Neural cell (in vitro differentiated cells): ENCODE measurements around the gene USP10. TPM values are rescaled to one million over a fixed set of nuclear protein-coding genes. Genes with fewer than 3 reads are reported as not detected.

Experiments used
- H2AFZ ChIP-seq: fragments of 200-600, 300-800 bp; sonication (generic), shearing (Covaris generic); 2 replicates; pipeline ENCODE4 v1.6.0; 2014; ENCODE audit warnings: low read depth, mild to moderate bottlenecking, antibody characterized with exemption, low read length, moderate library complexity
- H3F3A ChIP-seq: fragments of 200-600 bp; shearing (Covaris generic); 2 replicates; pipeline ENCODE4 v1.6.1; 2016; ENCODE audit warnings: mild to moderate bottlenecking, moderate library complexity, mixed read lengths, antibody characterized with exemption, low read length; ENCODE audit not compliant: insufficient read depth, poor library complexity, severe bottlenecking
- H3K27ac ChIP-seq: fragments of 200-600, 300-800 bp; sonication (generic), shearing (Covaris generic); 2 replicates; pipeline ENCODE4 v1.5.1; 2014; ENCODE audit warnings: mild to moderate bottlenecking, low read length, moderate library complexity
- H3K27me3 ChIP-seq: fragments of 300-800, 200-600 bp; sonication (generic), shearing (Covaris generic); 2 replicates; pipeline ENCODE4 v1.6.0; 2014; ENCODE audit warnings: mild to moderate bottlenecking, low read depth, low read length, moderate library complexity; ENCODE audit not compliant: insufficient read depth
- H3K36me3 ChIP-seq: fragments of 300-800, 200-600 bp; sonication (generic), shearing (Covaris generic); 2 replicates; pipeline ENCODE4 v1.5.1; 2014; ENCODE audit warnings: mild to moderate bottlenecking, antibody characterized with exemption, low read length, moderate library complexity; ENCODE audit not compliant: insufficient read depth
- H3K4me2 ChIP-seq: fragments of 300-800, 200-600 bp; sonication (generic), shearing (Covaris generic); 2 replicates; pipeline ENCODE4 v1.6.0; 2014; ENCODE audit warnings: mild to moderate bottlenecking, low read length
- H3K4me3 ChIP-seq: fragments of 300-800, 200-600 bp; sonication (generic), shearing (Covaris generic); 2 replicates; pipeline ENCODE4 v1.5.1; 2014; ENCODE audit warnings: mild to moderate bottlenecking, low read length, moderate library complexity
- H3K79me2 ChIP-seq: fragments of 200-600 bp; shearing (Covaris generic); replicated peaks from 2 replicates; pipeline ENCODE4 v1.6.0; 2014; ENCODE audit warnings: mild to moderate bottlenecking, low read length, moderate library complexity; ENCODE audit not compliant: insufficient read depth
- H3K9ac ChIP-seq: fragments of 300-800, 200-600 bp; sonication (generic), shearing (Covaris generic); 2 replicates; pipeline ENCODE4 v1.6.1; 2016; ENCODE audit warnings: mild to moderate bottlenecking, low read length, mixed read lengths
- H3K9me2 ChIP-seq: fragments of 200-600 bp; shearing (Covaris generic); 2 replicates; pipeline ENCODE4 v1.6.1; 2016; ENCODE audit warnings: mild to moderate bottlenecking, low read length, mixed read lengths; ENCODE audit not compliant: insufficient read depth
- H3K9me3 ChIP-seq: fragments of 200-600, 300-800 bp; sonication (generic), shearing (Covaris generic); 2 replicates; pipeline ENCODE4 v1.6.1; 2016; ENCODE audit warnings: mild to moderate bottlenecking, mixed run types, low read length, moderate library complexity, mixed read lengths
- H4K20me1 ChIP-seq: fragments of 200-600 bp; shearing (Covaris generic); 2 replicates; pipeline ENCODE4 v1.6.1; 2016; ENCODE audit warnings: mild to moderate bottlenecking, mixed run types; ENCODE audit not compliant: insufficient read depth
- EP300 ChIP-seq: fragments of 450-650 bp; conservative IDR thresholded peaks from 2 replicates; pipeline ENCODE4 v1.6.1; 2014; ENCODE audit warnings: antibody characterized with exemption, mild to moderate bottlenecking, moderate library complexity; ENCODE audit not compliant: poor library complexity, severe bottlenecking
- EZH2 ChIP-seq: fragments of 200-600, 300-800 bp; shearing (Covaris generic), sonication (generic); IDR thresholded peaks from 2 replicates; pipeline ENCODE4 v1.6.1; 2014; ENCODE audit warnings: antibody characterized with exemption, low read length, borderline replicate concordance, mild to moderate bottlenecking; ENCODE audit not compliant: insufficient read depth, poor library complexity, severe bottlenecking
- MXI1 ChIP-seq: fragments of 450-650 bp; conservative IDR thresholded peaks from 2 replicates; pipeline ENCODE4 v1.6.1; 2014; ENCODE audit warnings: antibody characterized with exemption, mild to moderate bottlenecking; ENCODE audit not compliant: poor library complexity, severe bottlenecking
- POLR2AphosphoS5 ChIP-seq: IDR thresholded peaks from 2 replicates; pipeline ENCODE4 v1.6.1; 2012
- RAD21 ChIP-seq: fragments of 450-650 bp; conservative IDR thresholded peaks from 2 replicates; pipeline ENCODE4 v1.6.1; 2014; ENCODE audit warnings: antibody characterized with exemption, mild to moderate bottlenecking, moderate library complexity
- SMC3 ChIP-seq: fragments of 450-650 bp; conservative IDR thresholded peaks from 2 replicates; pipeline ENCODE4 v1.6.1; 2014; ENCODE audit warnings: antibody characterized with exemption, mild to moderate bottlenecking, moderate library complexity; ENCODE audit not compliant: poor library complexity
- TAF1 ChIP-seq: IDR thresholded peaks from 2 replicates; pipeline ENCODE4 v1.6.1; 2012; ENCODE audit warnings: low read depth
- polyA minus RNA-seq: library from RNA; depleted of rRNA, polyadenylated mRNA; stranded (reverse); fragments of >200 nt; gene quantifications from 2 replicates; pipeline ENCODE4 v1.2.3, GENCODE V29; 2014
- polyA plus RNA-seq: library from polyadenylated mRNA; depleted of rRNA; stranded (reverse); fragments of >200 nt; gene quantifications from 2 replicates; pipeline ENCODE4 v1.2.3, GENCODE V29; 2014
- TF ChIP-seq, protein P1 (sequence below): IDR thresholded peaks from 2 replicates; pipeline ENCODE4 v1.6.1; 2012; ENCODE audit warnings: borderline replicate concordance
- TF ChIP-seq, protein P2 (sequence below): fragments of 450-650 bp; IDR thresholded peaks from 2 replicates; pipeline ENCODE4 v1.5.1; 2014; ENCODE audit warnings: antibody characterized with exemption, mild to moderate bottlenecking, moderate library complexity; ENCODE audit not compliant: poor library complexity, severe bottlenecking

The USP10 gene, protein sequence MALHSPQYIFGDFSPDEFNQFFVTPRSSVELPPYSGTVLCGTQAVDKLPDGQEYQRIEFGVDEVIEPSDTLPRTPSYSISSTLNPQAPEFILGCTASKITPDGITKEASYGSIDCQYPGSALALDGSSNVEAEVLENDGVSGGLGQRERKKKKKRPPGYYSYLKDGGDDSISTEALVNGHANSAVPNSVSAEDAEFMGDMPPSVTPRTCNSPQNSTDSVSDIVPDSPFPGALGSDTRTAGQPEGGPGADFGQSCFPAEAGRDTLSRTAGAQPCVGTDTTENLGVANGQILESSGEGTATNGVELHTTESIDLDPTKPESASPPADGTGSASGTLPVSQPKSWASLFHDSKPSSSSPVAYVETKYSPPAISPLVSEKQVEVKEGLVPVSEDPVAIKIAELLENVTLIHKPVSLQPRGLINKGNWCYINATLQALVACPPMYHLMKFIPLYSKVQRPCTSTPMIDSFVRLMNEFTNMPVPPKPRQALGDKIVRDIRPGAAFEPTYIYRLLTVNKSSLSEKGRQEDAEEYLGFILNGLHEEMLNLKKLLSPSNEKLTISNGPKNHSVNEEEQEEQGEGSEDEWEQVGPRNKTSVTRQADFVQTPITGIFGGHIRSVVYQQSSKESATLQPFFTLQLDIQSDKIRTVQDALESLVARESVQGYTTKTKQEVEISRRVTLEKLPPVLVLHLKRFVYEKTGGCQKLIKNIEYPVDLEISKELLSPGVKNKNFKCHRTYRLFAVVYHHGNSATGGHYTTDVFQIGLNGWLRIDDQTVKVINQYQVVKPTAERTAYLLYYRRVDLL
- polyA plus RNA-seq (32.9 and 48.9 TPM in 2 replicates), polyA minus RNA-seq (77.4 and 89.1 TPM in 2 replicates)

DNA sequence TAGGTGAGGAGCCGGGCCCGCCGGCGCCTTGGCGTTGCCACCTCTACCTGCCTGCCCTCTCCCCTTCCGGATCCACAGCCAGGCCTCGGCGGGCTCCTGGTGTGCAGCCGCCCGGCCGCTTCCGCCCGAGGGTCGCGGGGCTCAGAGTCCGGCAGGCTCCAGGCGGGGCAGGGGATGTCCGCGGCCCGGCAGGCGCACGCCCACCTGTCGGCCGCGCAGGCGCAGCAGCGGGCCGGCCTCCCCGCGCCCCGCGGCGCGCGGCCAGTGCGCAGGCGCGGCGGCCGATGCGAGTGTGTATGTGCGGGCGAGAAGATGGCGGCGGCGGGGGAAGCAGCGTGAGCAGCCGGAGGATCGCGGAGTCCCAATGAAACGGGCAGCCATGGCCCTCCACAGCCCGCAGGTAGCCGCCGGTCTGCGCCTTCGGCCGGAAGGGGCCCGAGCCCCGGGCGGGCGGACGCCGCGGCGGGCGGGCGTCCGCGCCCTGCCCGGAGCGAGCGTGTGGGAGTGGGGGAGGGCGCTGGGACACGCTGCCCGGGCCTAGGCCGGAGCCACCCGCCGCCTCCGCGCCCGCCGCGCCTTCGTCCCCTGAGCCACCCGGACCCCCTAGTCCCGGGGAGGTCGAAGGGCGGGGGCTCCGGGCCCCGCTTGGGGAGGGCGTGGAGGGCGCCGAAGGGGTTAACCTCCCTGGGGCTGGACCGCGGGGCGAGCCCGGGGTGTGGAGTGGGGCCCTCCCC lies at the start of gene USP10:
Gene USP10, plus strand, starts transcription at position 289 of the 734 bp plus-strand sequence. Its CDS starts 91 bp downstream, at position 380.
- no peak for TF ChIP-seq RAD21
- TF ChIP-seq, protein P1, sequence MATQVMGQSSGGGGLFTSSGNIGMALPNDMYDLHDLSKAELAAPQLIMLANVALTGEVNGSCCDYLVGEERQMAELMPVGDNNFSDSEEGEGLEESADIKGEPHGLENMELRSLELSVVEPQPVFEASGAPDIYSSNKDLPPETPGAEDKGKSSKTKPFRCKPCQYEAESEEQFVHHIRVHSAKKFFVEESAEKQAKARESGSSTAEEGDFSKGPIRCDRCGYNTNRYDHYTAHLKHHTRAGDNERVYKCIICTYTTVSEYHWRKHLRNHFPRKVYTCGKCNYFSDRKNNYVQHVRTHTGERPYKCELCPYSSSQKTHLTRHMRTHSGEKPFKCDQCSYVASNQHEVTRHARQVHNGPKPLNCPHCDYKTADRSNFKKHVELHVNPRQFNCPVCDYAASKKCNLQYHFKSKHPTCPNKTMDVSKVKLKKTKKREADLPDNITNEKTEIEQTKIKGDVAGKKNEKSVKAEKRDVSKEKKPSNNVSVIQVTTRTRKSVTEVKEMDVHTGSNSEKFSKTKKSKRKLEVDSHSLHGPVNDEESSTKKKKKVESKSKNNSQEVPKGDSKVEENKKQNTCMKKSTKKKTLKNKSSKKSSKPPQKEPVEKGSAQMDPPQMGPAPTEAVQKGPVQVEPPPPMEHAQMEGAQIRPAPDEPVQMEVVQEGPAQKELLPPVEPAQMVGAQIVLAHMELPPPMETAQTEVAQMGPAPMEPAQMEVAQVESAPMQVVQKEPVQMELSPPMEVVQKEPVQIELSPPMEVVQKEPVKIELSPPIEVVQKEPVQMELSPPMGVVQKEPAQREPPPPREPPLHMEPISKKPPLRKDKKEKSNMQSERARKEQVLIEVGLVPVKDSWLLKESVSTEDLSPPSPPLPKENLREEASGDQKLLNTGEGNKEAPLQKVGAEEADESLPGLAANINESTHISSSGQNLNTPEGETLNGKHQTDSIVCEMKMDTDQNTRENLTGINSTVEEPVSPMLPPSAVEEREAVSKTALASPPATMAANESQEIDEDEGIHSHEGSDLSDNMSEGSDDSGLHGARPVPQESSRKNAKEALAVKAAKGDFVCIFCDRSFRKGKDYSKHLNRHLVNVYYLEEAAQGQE = peak; percentile 35
- TF ChIP-seq, protein P2, sequence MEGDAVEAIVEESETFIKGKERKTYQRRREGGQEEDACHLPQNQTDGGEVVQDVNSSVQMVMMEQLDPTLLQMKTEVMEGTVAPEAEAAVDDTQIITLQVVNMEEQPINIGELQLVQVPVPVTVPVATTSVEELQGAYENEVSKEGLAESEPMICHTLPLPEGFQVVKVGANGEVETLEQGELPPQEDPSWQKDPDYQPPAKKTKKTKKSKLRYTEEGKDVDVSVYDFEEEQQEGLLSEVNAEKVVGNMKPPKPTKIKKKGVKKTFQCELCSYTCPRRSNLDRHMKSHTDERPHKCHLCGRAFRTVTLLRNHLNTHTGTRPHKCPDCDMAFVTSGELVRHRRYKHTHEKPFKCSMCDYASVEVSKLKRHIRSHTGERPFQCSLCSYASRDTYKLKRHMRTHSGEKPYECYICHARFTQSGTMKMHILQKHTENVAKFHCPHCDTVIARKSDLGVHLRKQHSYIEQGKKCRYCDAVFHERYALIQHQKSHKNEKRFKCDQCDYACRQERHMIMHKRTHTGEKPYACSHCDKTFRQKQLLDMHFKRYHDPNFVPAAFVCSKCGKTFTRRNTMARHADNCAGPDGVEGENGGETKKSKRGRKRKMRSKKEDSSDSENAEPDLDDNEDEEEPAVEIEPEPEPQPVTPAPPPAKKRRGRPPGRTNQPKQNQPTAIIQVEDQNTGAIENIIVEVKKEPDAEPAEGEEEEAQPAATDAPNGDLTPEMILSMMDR = no peak
- peak; percentile 81 for TF ChIP-seq POLR2AphosphoS5
- peak; percentile 48 for TF ChIP-seq TAF1
- TF ChIP-seq SMC3 = no peak
- peak; percentile 24 for TF ChIP-seq EP300
- no peak for TF ChIP-seq EZH2
- TF ChIP-seq MXI1 = peak; percentile 94
- H3K27ac ChIP-seq = peak within 1 kb of the TSS; percentile 55
- H3K9ac ChIP-seq = peak within 1 kb of the TSS; percentile 77
- no peaks in the 10 kb centered on the region for H3K9me3 ChIP-seq
- no peaks in the 10 kb centered on the region for H4K20me1 ChIP-seq
- H3K4me2 ChIP-seq = peak within 1 kb of the TSS; percentile 77
- no peaks in the 10 kb centered on the region for H3K36me3 ChIP-seq
- peak within 1 kb of the TSS; percentile 94 for H3K4me3 ChIP-seq
- no peaks in the 10 kb centered on the region for H3K9me2 ChIP-seq
- peak within 1 kb of the TSS; percentile 75 for H2AFZ ChIP-seq
- no peaks in the 10 kb centered on the region for H3F3A ChIP-seq
- H3K79me2 ChIP-seq = peaks cover 50% of the 10 kb centered on the region
- H3K27me3 ChIP-seq = no peaks in the 10 kb centered on the region
